ENCODE data around the gene RPS6KA2.

The RPS6KA2 gene

GRCh38 chr6:166469426-166469961, 157.6 kb downstream of the RPS6KA2 start:
- Mint-ChIP-seq H3K9me3 (no peaks in the 10 kb centered on the region), H3K27ac (no peak overlapping the region), H3K27me3 (ENCODE audit: low read depth) (peaks cover 11% of the 10 kb centered on the region), H3K4me1 (peaks cover 5% of the 10 kb centered on the region), H3K36me3 (ENCODE audit: low read depth) (no peaks in the 10 kb centered on the region), H3K4me3 (no peak overlapping the region)
- TF ChIP-seq CTCF (IDR thresholded peaks at IDR 0.05; ENCODE audit: unreplicated experiment in 3 of 3) = no peak

- H3K9me3 Mint-ChIP-seq = no peaks in the 10 kb centered on the region
- no peak overlapping the region for H3K27ac Mint-ChIP-seq
- peaks cover 15% of the 10 kb centered on the region for H3K27me3 Mint-ChIP-seq (ENCODE audit: low read depth)
- no peak for TF ChIP-seq CTCF (IDR thresholded peaks at IDR 0.05; ENCODE audit: unreplicated experiment in 3 of 3)
- H3K36me3 Mint-ChIP-seq (ENCODE audit: low read depth) = no peaks in the 10 kb centered on the region
- no peaks in the 10 kb centered on the region for H3K4me1 Mint-ChIP-seq
- no peak overlapping the region for H3K4me3 Mint-ChIP-seq
These were observed 159.5 kb downstream of the RPS6KA2 start for GRCh38 chr6:166467436-166468000.

DNA sequence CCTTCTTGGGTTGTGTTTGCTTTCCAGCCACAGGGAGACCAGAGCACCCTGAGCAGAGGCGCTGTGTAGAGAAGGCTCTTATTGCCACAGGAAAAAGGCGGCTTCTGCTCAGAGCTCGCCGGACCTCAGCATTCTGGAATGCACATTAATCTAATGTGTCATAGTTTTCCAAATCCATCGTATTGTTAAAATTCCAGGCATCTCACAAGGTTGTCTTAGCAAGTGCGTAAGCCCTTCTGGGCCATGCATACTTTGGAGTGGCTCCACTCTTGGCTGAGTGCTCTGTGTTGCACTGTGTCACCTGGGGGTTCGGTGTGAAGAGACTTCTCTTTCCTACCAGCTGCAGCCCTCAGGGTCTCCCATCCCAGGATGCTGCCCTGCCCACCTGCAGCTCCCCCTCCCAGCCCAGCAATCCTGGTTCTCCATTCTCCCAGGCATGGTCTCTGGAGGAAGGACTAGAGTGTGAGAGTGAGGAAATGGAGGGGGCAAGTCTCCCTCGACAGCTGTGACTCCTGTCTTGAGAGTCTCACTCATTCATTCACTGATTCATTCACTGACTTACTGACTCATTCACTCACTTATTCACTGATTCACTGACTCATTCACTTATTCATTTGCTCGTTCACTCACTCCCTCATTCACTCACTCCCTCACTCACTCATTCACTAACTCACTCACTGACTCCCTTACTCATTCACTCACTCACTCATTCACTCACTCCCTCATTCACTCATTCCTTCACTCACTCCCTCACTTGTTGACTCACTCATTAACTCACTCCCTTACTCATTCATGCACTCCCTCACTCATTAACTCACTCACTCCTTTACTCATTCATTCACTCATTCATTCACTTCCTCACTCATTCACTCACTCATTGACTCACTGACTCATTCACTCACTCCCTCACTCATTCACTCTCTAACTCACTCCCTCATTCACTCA, 160.6 kb downstream of the RPS6KA2 start:
- H3K27ac Mint-ChIP-seq = peak overlapping the region in 1 of 3 experiments; percentile 19
- no peaks in the 10 kb centered on the region for H3K36me3 Mint-ChIP-seq (ENCODE audit: low read depth)
- no peak overlapping the region for H3K4me3 Mint-ChIP-seq
- H3K27me3 Mint-ChIP-seq (ENCODE audit: low read depth) = peaks cover 15% of the 10 kb centered on the region
- no peak for TF ChIP-seq CTCF (IDR thresholded peaks at IDR 0.05; ENCODE audit: unreplicated experiment in 3 of 3)
- H3K4me1 Mint-ChIP-seq = no peaks in the 10 kb centered on the region
- H3K9me3 Mint-ChIP-seq = no peaks in the 10 kb centered on the region

DNA sequence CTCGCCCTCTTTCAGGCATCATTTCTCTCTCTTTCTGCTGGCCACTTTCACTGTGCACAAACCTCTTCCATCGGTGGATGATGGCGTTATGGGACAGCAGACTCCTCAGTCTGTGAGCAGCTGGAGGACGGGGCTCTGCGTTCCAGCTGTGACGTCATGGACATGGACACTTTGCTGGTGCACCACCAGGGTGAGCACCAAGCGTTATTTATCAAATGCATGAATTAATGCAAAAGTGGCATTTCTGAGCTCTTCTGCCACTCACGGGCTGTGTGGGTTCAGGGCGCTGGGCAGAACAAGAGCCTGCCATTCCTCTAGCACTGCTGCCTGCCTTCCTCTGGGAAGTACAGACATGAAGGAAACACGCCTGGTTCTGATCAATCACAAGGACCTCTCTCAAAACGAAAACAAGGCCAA, 161.4 kb downstream of the RPS6KA2 start:
- Mint-ChIP-seq H3K4me1 (no peaks in the 10 kb centered on the region), H3K9me3 (no peaks in the 10 kb centered on the region), H3K4me3 (no peak overlapping the region), H3K27me3 (ENCODE audit: low read depth) (peaks cover 15% of the 10 kb centered on the region), H3K27ac (peak overlapping the region in 1 of 3 experiments; percentile 19), H3K36me3 (ENCODE audit: low read depth) (no peaks in the 10 kb centered on the region)
- TF ChIP-seq CTCF (IDR thresholded peaks at IDR 0.05; ENCODE audit: unreplicated experiment in 3 of 3) = no peak

DNA sequence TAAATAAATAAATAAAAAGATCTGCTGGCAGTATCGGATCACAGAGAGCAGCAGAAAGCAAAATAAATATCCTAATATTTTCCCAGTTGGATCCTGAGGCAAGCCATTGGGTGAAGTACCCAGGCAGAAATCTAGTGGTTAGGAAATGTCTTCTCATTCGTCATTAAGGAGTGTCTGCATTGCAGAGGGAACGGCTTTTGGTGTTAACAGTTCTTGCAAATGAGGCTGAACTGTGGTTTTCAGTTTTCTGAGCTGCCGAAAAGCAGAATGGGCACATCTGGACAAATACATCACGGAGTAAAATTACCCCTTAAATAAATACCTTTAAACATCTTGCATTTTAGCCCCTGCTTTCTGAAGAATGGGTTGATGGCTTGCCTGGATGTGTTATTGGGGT, 162.1 kb downstream of the RPS6KA2 start:
- Mint-ChIP-seq H3K4me1 (no peaks in the 10 kb centered on the region), H3K27me3 (ENCODE audit: low read depth) (peaks cover 15% of the 10 kb centered on the region), H3K36me3 (ENCODE audit: low read depth) (no peaks in the 10 kb centered on the region), H3K9me3 (no peaks in the 10 kb centered on the region), H3K27ac (no peak overlapping the region), H3K4me3 (no peak overlapping the region)
- no peak for TF ChIP-seq CTCF (IDR thresholded peaks at IDR 0.05; ENCODE audit: unreplicated experiment in 3 of 3)
